NOMO-1 treated with DMSO at 0.1 percent for 48 hours (cell line): ENCODE results near the gene AANAT.

Experiments used
- DNase-seq: peaks from one replicate; lab custom pipeline; 2025; ENCODE audit not compliant: unreplicated experiment; lab: John Stamatoyannopoulos, UW

The AANAT gene

GRCh38 chr17:76467809-76468633 is 618 bp downstream of the AANAT start:
- DNase-seq, result no peak

DNA sequence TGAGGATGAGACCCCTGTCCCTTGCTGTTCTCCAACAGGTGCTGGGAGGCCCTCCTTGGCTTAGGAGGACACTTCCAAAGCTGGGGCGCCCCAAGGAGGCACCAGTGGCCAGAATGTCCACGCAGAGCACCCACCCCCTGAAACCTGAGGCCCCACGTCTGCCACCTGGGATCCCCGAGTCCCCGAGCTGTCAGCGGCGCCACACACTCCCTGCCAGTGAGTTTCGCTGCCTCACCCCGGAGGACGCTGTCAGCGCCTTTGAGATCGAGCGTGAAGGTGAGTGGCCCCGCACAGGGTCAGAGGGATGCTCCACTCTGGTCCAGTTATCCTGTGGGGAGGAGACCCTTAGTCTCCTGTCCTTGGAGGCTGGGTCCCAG is 1.2 kb downstream of the AANAT start:
- no peak for DNase-seq

DNA sequence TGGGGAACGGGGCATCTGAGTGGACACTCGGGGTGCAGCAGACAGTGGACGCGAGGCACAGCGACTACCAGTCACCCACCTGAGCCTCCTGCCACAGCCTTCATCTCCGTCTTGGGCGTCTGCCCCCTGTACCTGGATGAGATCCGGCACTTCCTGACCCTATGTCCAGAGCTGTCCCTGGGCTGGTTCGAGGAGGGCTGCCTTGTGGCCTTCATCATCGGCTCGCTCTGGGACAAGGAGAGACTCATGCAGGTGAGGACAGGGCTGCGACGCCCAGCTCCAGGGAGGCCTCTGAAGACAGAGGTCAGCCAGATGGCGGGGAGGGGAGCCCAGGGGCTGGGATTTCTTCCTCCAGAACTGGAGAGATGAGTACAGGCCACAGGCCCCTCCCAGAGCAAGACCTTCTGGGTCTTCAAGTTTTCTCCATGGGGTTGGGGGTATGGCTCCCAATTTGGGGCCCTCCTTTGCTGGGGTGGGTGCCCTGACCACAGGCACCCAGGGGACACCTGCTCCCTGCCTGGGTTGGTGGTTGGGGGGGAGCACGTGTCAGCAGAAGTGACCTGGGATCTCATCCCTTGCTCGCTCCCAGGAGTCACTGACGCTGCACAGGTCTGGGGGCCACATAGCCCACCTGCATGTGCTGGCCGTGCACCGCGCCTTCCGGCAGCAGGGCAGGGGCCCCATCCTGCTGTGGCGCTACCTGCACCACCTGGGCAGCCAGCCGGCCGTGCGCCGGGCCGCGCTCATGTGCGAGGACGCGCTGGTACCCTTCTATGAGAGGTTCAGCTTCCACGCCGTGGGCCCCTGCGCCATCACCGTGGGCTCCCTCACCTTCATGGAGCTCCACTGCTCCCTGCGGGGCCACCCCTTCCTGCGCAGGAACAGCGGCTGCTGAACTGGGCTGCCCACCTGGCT is 1.9 kb downstream of the AANAT start:
- no peak for DNase-seq

- DNase-seq, result no peak
Observed at GRCh38 chr17:76469991-76470739, 2.8 kb downstream of the AANAT start.

DNA sequence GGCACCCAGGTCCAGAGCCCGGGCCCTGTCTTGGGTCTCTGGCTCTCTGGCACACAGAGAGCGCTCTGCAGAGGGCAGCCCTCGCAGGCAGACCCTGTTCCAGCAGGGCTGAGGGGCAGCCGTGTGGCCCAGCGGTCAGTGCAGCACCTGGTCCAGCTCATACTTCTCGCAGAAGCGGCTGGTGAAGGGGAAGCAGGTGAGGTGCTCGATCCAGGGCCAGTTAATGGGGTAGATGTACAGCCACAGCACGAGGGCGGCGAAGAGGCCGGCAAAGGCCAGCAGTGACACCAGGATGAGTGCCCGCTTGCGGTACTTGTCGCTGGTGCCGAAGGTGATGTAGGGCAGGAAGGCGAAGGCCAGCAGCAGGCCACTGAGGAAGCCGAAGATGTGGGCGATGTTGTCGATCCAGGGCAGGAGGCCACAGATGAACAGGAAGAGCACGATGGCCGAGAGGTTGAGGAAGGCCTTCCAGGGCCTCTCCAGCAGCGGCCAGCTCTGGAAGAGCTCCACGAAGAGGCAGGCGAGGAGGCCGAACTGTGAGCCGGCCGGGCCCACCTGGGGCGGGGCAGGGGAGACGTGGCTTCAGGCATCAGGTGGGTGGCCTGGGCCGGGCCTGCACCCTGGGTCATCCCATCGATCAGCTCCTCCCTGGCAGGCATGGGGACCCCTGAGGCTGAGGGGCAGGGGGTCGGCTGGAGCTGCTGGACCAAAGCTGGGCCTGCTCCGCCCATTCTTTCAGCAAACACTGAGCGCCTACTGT is 4.3 kb downstream of the AANAT start:
- no peak for DNase-seq

- DNase-seq, result no peak
Observed at GRCh38 chr17:76472258-76472645, 4.8 kb downstream of the AANAT start.

- no peak for DNase-seq
Observed at GRCh38 chr17:76472726-76473125, 5.3 kb downstream of the AANAT start.

GRCh38 chr17:76473541-76473985 is 6.2 kb downstream of the AANAT start:
- DNase-seq, result no peak

GRCh38 chr17:76474238-76474637 is 6.8 kb downstream of the AANAT start:
- no peak for DNase-seq

- no peak for DNase-seq
Observed at GRCh38 chr17:76474894-76475293, 7.5 kb downstream of the AANAT start.

GRCh38 chr17:76475302-76475701 is 7.9 kb downstream of the AANAT start:
- no peak for DNase-seq

GRCh38 chr17:76476736-76477135 is 9.3 kb downstream of the AANAT start:
- no peak for DNase-seq

DNA sequence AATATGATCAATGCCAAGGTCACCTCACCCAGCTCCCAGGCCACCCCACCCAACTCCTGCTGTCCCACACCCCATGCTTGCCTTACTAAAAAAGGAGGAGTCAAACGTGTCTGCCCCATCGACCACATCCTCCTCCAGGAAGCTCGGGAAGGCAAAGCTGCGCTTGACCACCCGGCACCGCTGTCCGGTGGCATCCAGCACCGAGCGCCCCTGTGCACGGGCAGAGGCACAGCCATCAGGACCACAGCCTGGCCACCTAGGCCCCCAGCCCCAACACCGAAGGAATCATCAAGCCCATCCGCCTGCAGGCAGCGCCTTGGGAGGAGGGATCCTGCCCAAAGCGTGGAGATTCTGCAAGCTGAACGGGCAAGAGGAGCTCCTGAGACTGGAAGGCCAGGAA is 10.2 kb downstream of the AANAT start:
- DNase-seq, result no peak

DNA sequence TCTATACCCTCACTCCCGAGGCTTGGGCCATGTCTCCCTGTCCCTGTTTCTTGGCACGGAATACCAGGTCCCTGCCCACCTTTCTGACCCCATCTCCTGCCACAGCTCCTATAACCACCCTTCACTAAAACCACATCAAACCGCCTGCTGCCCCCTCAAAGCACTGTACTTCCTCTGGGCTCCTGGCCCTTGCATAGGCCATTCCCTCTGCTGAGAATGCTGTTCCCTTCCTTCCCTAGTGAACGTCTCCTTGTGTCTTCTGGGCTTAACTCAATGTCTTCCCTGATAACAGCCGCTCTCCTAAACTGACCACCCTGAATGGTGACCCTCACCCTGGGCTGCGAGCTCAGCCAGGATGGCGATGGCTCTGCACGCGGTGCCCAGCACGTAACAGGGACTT is 10.7 kb downstream of the AANAT start:
- DNase-seq, result no peak

DNA sequence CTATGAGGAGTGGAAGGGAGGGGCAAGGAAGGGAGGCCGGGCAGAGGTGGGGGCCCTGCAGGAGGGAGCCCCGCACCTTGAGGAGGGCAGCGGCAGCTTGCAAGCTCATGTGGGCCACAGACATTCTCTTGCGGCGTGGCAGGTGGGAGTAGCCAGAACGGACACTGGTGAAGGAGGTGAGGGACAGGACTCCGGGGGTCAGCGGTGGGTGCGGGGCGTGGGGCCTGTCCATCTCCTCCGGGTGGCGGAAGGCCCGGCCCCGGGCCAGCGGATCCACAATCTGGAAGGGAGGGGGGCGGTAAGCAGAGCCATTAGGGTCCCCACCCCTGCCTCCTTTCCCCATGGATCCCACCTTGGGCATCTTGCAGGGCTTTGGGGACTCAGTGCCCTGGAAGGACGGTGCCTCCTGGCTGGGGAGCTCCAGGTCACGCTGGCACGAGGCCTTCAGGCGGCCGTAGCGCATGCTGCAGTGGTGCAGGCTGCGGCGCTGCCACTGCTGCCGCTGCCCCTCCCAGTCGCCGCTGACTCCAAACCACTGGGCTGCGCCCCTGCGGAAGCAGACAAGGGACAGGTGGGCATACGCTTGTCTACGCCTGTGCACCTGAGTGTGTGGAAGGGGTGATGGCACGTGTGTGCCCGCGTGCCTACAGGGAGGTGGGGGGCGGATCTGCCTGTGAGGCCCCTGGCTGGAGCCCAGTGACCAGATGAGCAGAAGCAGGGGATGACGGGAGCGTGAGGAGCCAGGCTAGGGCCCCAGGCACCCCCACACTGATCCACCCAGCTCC is 11.5 kb downstream of the AANAT start:
- DNase-seq, result no peak

GRCh38 chr17:76479515-76480060 is 12.2 kb downstream of the AANAT start:
- no peak for DNase-seq

- peak; percentile 38 for DNase-seq
Observed at GRCh38 chr17:76480632-76481031, 13.2 kb downstream of the AANAT start.

DNA sequence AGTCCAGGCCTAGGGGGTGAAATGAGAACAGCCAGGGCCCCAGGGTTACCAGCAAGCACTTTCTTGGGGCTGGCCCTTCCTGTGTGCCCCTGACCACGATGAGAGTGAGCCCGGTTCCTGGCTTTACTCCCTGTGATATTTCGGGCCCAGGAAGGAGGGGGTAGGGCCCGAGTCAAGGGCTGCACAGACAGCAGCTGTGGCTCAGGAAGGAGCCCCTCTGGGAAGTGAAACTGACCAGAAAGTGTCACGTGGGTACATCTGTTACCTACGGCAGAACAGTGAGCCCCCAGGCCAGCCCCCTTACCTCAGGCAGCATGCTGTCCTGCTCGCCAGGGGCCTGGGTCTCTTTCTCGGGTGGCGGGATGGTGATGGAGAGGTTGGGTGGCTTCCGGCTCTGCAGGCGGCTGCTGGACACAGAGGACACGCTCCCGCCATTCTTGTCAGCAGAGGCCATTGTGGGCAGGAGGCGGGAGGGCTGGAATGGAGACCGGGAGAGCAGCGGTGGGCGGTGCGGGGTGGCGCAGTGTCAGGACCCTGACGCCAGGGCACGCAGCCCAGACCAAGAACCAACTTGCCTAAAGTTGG is 13.8 kb downstream of the AANAT start:
- DNase-seq, result peak; percentile 79

DNA sequence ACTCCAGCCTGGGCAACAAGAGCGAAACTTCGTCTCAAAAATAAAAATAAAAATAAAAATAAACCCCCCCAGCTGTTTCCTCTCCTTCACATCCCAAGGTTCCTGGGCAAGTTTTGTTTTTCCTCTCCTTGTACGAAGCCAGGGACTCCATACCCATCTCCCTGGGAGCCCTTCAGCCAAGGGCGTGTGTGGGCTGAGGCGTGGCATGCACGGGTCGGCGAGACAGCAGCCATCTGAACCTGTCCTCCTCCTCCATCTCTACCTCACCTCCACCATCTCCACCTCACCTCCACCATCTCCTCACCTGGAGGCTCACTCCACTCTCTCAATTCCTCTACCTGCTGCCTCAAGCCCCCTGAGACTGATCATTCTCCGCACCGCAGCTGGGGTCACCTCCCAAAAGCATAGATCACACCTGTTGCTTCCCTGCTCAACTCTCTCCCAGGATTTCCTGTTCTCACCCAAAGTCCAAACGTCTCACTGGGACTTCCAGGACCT is 16.9 kb downstream of the AANAT start:
- DNase-seq, result no peak
